HL-60 (cell line): ENCODE data around the gene LRP1B.

Experiments used
- DNase-seq, 2 experiments: peaks; one replicate each; pipeline ENCODE4 v3.0.0-alpha.2; 2010 to 2020; ENCODE audit warnings: low read depth in 1 of 2, low spot score in 1 of 2
- H3K27ac ChIP-seq: fragments of 250-450 bp; sonication (Bioruptor Pico); replicated peaks from 2 replicates; pipeline ENCODE4 v1.5.1; 2020; ENCODE audit warnings: mild to moderate bottlenecking, moderate library complexity
- H3K27me3 ChIP-seq: fragments of 250-450 bp; sonication (Bioruptor Pico); 2 replicates; pipeline ENCODE4 v1.5.1; 2021; ENCODE audit warnings: mild to moderate bottlenecking, moderate library complexity; ENCODE audit not compliant: insufficient read depth, poor library complexity, severe bottlenecking
- H3K4me3 ChIP-seq: replicated peaks from 2 replicates; pipeline ENCODE4 v1.5.1; 2011; ENCODE audit warnings: mild to moderate bottlenecking, control low read depth, low read length; ENCODE audit not compliant: insufficient read depth
- GABPA ChIP-seq: IDR thresholded peaks from 2 replicates; pipeline ENCODE4 v1.6.1; 2012; ENCODE audit warnings: low read depth
- POLR2AphosphoS5 ChIP-seq: IDR thresholded peaks from 2 replicates; pipeline ENCODE4 v1.6.1; 2012; ENCODE audit warnings: low read depth
- SPI1 ChIP-seq: IDR thresholded peaks from 2 replicates; pipeline ENCODE4 v1.6.1; 2012; ENCODE audit warnings: low read depth, mild to moderate bottlenecking, borderline replicate concordance
- TF ChIP-seq, protein P1 (sequence below): IDR thresholded peaks from one replicate; pipeline ENCODE4 v1.5.1; 2011; ENCODE audit warnings: low read length, control low read depth, inconsistent platforms; ENCODE audit not compliant: insufficient read depth
- TF ChIP-seq, protein P2 (sequence below): IDR thresholded peaks from 2 replicates; pipeline ENCODE4 v1.6.1; 2012; ENCODE audit warnings: low read depth; ENCODE audit not compliant: insufficient replicate concordance

Gene LRP1B

GRCh38 chr2:142170847-142171246 is 40.0 kb upstream of the LRP1B start:
- no peak for DNase-seq
- H3K4me3 ChIP-seq = no peak overlapping the region
- H3K27me3 ChIP-seq = no peaks in the 10 kb centered on the region
- no peak overlapping the region for H3K27ac ChIP-seq
- TF ChIP-seq, protein P1, sequence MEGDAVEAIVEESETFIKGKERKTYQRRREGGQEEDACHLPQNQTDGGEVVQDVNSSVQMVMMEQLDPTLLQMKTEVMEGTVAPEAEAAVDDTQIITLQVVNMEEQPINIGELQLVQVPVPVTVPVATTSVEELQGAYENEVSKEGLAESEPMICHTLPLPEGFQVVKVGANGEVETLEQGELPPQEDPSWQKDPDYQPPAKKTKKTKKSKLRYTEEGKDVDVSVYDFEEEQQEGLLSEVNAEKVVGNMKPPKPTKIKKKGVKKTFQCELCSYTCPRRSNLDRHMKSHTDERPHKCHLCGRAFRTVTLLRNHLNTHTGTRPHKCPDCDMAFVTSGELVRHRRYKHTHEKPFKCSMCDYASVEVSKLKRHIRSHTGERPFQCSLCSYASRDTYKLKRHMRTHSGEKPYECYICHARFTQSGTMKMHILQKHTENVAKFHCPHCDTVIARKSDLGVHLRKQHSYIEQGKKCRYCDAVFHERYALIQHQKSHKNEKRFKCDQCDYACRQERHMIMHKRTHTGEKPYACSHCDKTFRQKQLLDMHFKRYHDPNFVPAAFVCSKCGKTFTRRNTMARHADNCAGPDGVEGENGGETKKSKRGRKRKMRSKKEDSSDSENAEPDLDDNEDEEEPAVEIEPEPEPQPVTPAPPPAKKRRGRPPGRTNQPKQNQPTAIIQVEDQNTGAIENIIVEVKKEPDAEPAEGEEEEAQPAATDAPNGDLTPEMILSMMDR = no peak
- TF ChIP-seq SPI1 (no peak), POLR2AphosphoS5 (no peak), GABPA (no peak)
- TF ChIP-seq, protein P2, sequence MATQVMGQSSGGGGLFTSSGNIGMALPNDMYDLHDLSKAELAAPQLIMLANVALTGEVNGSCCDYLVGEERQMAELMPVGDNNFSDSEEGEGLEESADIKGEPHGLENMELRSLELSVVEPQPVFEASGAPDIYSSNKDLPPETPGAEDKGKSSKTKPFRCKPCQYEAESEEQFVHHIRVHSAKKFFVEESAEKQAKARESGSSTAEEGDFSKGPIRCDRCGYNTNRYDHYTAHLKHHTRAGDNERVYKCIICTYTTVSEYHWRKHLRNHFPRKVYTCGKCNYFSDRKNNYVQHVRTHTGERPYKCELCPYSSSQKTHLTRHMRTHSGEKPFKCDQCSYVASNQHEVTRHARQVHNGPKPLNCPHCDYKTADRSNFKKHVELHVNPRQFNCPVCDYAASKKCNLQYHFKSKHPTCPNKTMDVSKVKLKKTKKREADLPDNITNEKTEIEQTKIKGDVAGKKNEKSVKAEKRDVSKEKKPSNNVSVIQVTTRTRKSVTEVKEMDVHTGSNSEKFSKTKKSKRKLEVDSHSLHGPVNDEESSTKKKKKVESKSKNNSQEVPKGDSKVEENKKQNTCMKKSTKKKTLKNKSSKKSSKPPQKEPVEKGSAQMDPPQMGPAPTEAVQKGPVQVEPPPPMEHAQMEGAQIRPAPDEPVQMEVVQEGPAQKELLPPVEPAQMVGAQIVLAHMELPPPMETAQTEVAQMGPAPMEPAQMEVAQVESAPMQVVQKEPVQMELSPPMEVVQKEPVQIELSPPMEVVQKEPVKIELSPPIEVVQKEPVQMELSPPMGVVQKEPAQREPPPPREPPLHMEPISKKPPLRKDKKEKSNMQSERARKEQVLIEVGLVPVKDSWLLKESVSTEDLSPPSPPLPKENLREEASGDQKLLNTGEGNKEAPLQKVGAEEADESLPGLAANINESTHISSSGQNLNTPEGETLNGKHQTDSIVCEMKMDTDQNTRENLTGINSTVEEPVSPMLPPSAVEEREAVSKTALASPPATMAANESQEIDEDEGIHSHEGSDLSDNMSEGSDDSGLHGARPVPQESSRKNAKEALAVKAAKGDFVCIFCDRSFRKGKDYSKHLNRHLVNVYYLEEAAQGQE = no peak

- H3K27me3 ChIP-seq = no peaks in the 10 kb centered on the region
- H3K27ac ChIP-seq = no peak overlapping the region
- TF ChIP-seq SPI1 = no peak
- TF ChIP-seq, protein P1 = no peak
- H3K4me3 ChIP-seq = no peak overlapping the region
- DNase-seq = peak in 1 of 2 experiments; percentile 3
These were observed 35.0 kb upstream of the LRP1B start for GRCh38 chr2:142165790-142166189.

GRCh38 chr2:142153601-142154000 is 22.8 kb upstream of the LRP1B start:
- DNase-seq = no peak
- Histone ChIP-seq H3K27me3 (no peaks in the 10 kb centered on the region), H3K27ac (no peak overlapping the region), H3K4me3 (no peak overlapping the region)
- TF ChIP-seq SPI1 (no peak), POLR2AphosphoS5 (no peak), GABPA (no peak)
- TF ChIP-seq, protein P2 = no peak
- TF ChIP-seq, protein P1 = no peak

DNA sequence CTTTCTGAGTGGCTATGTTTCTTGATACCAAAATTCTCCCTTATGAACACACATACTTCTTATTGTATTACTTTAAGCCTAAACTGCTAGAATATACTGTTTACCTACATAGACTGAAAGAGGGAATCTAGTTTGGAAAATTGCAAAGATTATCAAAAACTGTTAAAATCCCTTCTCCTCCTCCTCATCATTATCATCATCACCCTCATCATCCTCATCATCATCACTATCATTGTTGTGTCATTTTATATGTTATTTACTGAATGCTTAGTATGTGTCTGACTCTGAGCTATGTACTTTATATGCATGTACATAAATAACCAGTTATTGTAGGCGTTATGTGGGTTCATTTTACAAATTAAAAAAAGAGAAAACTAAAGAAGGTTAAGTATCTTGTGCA is 19.6 kb upstream of the LRP1B start:
- Histone ChIP-seq H3K4me3 (no peak overlapping the region), H3K27ac (no peak overlapping the region), H3K27me3 (no peaks in the 10 kb centered on the region)
- no peak for DNase-seq
- TF ChIP-seq SPI1 (no peak), POLR2AphosphoS5 (no peak), GABPA (no peak)
- TF ChIP-seq, protein P2 = no peak
- TF ChIP-seq, protein P1 = no peak
